ENCODE measurements around the gene SOCS1. TPM values are rescaled to one million over a fixed set of nuclear protein-coding genes. Genes with fewer than 3 reads are reported as not detected.

The SOCS1 gene
- total and polyA plus RNA-seq, 2 of the 8 experiments (the other 6 are each of a cell fraction or from before 2014, with no cell fraction given), result 21.0 to 48.9 TPM

DNA sequence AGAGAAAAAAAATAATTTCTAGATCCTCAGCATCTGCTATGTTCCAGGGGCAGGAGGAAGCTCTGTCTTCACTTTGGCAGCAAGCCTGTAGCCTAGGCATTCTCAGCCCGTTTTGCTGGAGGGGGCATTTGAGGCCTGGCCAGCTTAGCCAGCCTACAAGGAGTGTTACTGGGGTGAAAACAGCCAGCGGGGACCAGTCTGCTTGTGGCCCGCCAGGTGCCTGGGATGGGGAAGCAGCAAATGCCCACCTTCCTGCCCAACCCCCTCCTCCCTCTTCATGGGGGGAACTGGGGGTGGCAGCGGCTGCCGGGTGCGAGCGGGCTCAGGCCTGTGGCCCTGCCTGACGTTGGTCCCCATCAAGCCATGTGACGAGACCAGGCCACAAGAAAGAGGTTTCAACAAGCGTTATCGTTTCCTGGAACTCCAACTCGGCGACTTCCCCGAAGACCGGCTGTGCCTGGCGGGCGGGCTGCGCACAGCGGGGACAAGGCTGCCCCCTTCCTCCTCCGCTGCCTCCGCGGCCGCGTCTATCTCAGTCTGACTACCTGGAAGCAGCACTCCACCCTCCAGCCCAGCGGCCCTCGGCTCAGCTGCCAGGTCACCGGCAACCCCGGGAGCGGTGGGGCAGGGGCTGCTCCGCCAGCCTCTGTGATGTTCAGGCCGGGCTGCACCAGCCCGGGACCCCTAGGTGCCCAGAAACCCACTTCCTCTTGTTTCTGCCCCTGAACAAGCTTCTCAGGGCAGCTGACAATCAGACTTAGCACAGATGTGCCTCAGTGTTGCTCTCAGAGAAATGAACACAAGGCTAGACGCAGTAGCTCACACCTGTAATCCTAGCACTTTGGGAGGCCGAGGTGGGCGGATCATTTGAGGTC lies 22.9 kb downstream of the SOCS1 start:
- Histone ChIP-seq H3K18ac (ENCODE audit: extremely low read depth, low read length) (peak overlapping the region; percentile 71; the same call in 1 of the 2 replicates), H3K4me1 (replicated peaks in 1 of 4; ENCODE audit: control insufficient read depth in 3 of 4, insufficient read depth in 4 of 4, low read length in 3 of 4) (peaks cover 0 to 4% (median 1%) of the 10 kb centered on the region in 4 experiments; a peak in 3 of 7 replicates), H3K14ac (ENCODE audit: insufficient read length) (no peak overlapping the region), H4K5ac (ENCODE audit: insufficient read length, low read depth, low read length) (no peak overlapping the region), H3K23me2 (ENCODE audit: low read depth, low read length) (no peaks in the 10 kb centered on the region), H4K8ac (ENCODE audit: extremely low read depth, insufficient read depth, low read length) (no peak overlapping the region), H3K4me3 (ENCODE audit: extremely low read depth in 1 of 4, insufficient read depth in 2 of 4, low read depth in 3 of 4, low read length in 4 of 4) (peak overlapping the region in 1 of 4 experiments; percentile 27; a peak in 1 of 8 replicates), H2BK12ac (ENCODE audit: low read depth, low read length) (peak overlapping the region; percentile 39; the same call in 1 of the 2 replicates), H3K4me2 (ENCODE audit: insufficient read depth in 1 of 2, low read depth in 2 of 2, low read length in 2 of 2) (peak overlapping the region; percentile 1 to 48; a peak in 3 of 4 replicates), H2BK120ac (replicated peaks; ENCODE audit: low read depth, low read length) (no peak overlapping the region), H3K4ac (replicated peaks; ENCODE audit: insufficient read length, low read depth, low read length) (no peak overlapping the region), H3K23ac (ENCODE audit: insufficient read length) (no peak overlapping the region), H4K20me1 (replicated peaks in 1 of 2; ENCODE audit: control insufficient read depth in 1 of 2, insufficient read depth in 2 of 2, low read length in 2 of 2) (no peaks in the 10 kb centered on the region), H3K9ac (replicated peaks in 1 of 4; ENCODE audit: extremely low read depth in 1 of 4, low read depth in 3 of 4, low read length in 3 of 4) (no peak overlapping the region; a peak in 1 of 7 replicates), H2BK5ac (ENCODE audit: low read depth, low read length) (peak overlapping the region; percentile 60; the same call in 1 of the 2 replicates), H3K79me1 (ENCODE audit: low read depth, low read length) (no peaks in the 10 kb centered on the region), H3K36me3 (ENCODE audit: control insufficient read depth in 2 of 4, insufficient read depth in 4 of 4, low read length in 3 of 4) (no peaks in the 10 kb centered on the region), H3K56ac (replicated peaks; ENCODE audit: insufficient read length, low read depth, low read length) (no peak overlapping the region), H2AK5ac (ENCODE audit: low read depth, low read length) (no peak overlapping the region), H4K91ac (replicated peaks; ENCODE audit: insufficient read length, low read length) (no peak overlapping the region), H2BK20ac (ENCODE audit: low read length) (0 out of 2 replicates have a peak overlapping the region, but pooled peaks have one; percentile 72), H2BK15ac (ENCODE audit: low read length) (peak overlapping the region; percentile 92; the same call in 1 of the 2 replicates), H3K79me2 (ENCODE audit: control insufficient read depth in 1 of 2, insufficient read depth in 2 of 2, low read length in 2 of 2) (no peaks in the 10 kb centered on the region), H2AFZ (ENCODE audit: low read length) (peak overlapping the region; percentile 46; the same call in 1 of the 2 replicates), H3K9me3 (ENCODE audit: insufficient read depth in 2 of 2, low read depth in 1 of 2, low read length in 1 of 2) (no peaks in the 10 kb centered on the region), H3K27ac (ENCODE audit: low read depth, low read length) (no peak overlapping the region), H3K27me3 (replicated peaks in 1 of 4; ENCODE audit: control insufficient read depth in 3 of 4, extremely low read depth in 1 of 4, insufficient read depth in 3 of 4, low read length in 3 of 4) (no peaks in the 10 kb centered on the region)
- TF ChIP-seq EZH2 (IDR thresholded peaks at IDR 0.05; ENCODE audit: low read depth, low read length, severe bottlenecking), result no peak
- TF ChIP-seq, protein P1, sequence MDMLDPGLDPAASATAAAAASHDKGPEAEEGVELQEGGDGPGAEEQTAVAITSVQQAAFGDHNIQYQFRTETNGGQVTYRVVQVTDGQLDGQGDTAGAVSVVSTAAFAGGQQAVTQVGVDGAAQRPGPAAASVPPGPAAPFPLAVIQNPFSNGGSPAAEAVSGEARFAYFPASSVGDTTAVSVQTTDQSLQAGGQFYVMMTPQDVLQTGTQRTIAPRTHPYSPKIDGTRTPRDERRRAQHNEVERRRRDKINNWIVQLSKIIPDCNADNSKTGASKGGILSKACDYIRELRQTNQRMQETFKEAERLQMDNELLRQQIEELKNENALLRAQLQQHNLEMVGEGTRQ (IDR thresholded peaks at IDR 0.05; ENCODE audit: low read length), result 0 out of 2 replicates have a peak, but pooled peaks have one; percentile 2
- TF ChIP-seq TBP (IDR thresholded peaks at IDR 0.05; ENCODE audit: low read depth, low read length), result peak; percentile 30; the same call in 1 of the 2 replicates
- no peak for FAIRE-seq
- WGBS, 2 experiments (ENCODE audit: extremely low coverage in 1 of 2, insufficient coverage in 1 of 2, insufficient read length in 1 of 2, insufficient replicate concordance in 2 of 2, low coverage in 1 of 2, low lambda C conversion rate in 2 of 2, missing lambda C conversion rate in 1 of 2), result 55% methylated on average over 29 of the region's 35 CpGs; no CpG with 5 or more reads in 1 of the 2 experiments
- CTCF ChIA-PET (ENCODE audit: partially characterized antibody), result interaction anchor here (1.1 to 1.4 kb wide), 4 partner anchors 9 to 150 kb away, joined by 3 to 4 read pairs (median 4); no protein-coding TSS in a partner anchor
- peak in 1 of 2 experiments; percentile 69 for DNase-seq (ENCODE audit: low read depth in 1 of 2, low spot score in 2 of 2)
- POLR2A ChIA-PET (ENCODE audit: partially characterized antibody), result interaction anchor here (1.1 kb wide), 1 partner anchor 127 kb away, joined by 3 read pairs; no protein-coding TSS in a partner anchor

Measured in H1 (cell line).